Measurements from ENCODE around the gene USP49.

Gene USP49

GRCh38 chr6:41746107-41746506, 149.1 kb downstream of the USP49 start:
- no peak for DNase-seq (ENCODE audit: low read depth in 1 of 2, low spot score in 1 of 2)
- Histone ChIP-seq H3K4me3 (replicated peaks; ENCODE audit: insufficient read depth, low read length) (no peak overlapping the region), H3K27me3 (ENCODE audit: insufficient read depth, poor library complexity, severe bottlenecking) (no peaks in the 10 kb centered on the region), H3K27ac (replicated peaks) (no peak overlapping the region)
- TF ChIP-seq SPI1 (IDR thresholded peaks at IDR 0.05; ENCODE audit: borderline replicate concordance, low read depth), result no peak
- TF ChIP-seq, protein P1, sequence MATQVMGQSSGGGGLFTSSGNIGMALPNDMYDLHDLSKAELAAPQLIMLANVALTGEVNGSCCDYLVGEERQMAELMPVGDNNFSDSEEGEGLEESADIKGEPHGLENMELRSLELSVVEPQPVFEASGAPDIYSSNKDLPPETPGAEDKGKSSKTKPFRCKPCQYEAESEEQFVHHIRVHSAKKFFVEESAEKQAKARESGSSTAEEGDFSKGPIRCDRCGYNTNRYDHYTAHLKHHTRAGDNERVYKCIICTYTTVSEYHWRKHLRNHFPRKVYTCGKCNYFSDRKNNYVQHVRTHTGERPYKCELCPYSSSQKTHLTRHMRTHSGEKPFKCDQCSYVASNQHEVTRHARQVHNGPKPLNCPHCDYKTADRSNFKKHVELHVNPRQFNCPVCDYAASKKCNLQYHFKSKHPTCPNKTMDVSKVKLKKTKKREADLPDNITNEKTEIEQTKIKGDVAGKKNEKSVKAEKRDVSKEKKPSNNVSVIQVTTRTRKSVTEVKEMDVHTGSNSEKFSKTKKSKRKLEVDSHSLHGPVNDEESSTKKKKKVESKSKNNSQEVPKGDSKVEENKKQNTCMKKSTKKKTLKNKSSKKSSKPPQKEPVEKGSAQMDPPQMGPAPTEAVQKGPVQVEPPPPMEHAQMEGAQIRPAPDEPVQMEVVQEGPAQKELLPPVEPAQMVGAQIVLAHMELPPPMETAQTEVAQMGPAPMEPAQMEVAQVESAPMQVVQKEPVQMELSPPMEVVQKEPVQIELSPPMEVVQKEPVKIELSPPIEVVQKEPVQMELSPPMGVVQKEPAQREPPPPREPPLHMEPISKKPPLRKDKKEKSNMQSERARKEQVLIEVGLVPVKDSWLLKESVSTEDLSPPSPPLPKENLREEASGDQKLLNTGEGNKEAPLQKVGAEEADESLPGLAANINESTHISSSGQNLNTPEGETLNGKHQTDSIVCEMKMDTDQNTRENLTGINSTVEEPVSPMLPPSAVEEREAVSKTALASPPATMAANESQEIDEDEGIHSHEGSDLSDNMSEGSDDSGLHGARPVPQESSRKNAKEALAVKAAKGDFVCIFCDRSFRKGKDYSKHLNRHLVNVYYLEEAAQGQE (IDR thresholded peaks at IDR 0.05; ENCODE audit: insufficient replicate concordance, low read depth), result no peak
- no peak for TF ChIP-seq GABPA (IDR thresholded peaks at IDR 0.05; ENCODE audit: low read depth)

DNA sequence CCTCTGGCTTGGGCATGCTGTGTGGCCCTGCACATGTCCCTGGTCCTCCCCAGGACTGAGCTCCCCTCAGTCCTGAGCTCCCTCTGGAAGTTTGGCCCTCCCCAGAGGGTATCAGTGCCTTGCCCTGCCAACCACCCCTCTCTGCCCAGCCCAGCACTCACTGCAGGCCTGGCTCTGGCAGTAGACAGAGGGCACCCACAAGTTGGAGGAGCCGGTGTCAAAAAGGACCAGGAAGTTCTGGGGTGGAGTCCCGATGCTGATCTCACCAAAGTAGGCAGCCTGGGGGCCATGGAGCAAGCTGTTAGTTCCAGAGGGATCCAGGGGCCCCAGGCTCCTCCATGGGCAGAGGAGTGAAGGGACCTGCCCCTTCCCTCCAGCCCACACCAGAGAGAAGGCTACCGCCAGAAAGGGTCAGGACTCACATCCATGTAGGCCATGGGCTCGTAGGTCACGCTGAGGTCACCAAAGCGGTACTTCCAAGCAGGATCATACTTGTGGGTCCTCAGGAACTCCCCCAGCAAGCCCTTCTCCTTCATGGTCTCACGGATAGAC, 150.9 kb downstream of the USP49 start:
- no peak overlapping the region for H3K27ac ChIP-seq (replicated peaks)
- DNase-seq (ENCODE audit: low read depth in 1 of 2, low spot score in 1 of 2), result no peak
- H3K4me3 ChIP-seq (replicated peaks; ENCODE audit: insufficient read depth, low read length), result no peak overlapping the region
- no peak for TF ChIP-seq CTCF (IDR thresholded peaks at IDR 0.05; ENCODE audit: insufficient read depth, low read length)
- TF ChIP-seq GABPA (IDR thresholded peaks at IDR 0.05; ENCODE audit: low read depth), result no peak
- no peak for TF ChIP-seq SPI1 (IDR thresholded peaks at IDR 0.05; ENCODE audit: borderline replicate concordance, low read depth)
- TF ChIP-seq, protein P1 (IDR thresholded peaks at IDR 0.05; ENCODE audit: insufficient replicate concordance, low read depth), result no peak
- TF ChIP-seq POLR2AphosphoS5 (IDR thresholded peaks at IDR 0.05; ENCODE audit: low read depth), result no peak
- no peaks in the 10 kb centered on the region for H3K27me3 ChIP-seq (ENCODE audit: insufficient read depth, poor library complexity, severe bottlenecking)

- Histone ChIP-seq H3K27ac (replicated peaks) (no peak overlapping the region), H3K4me3 (replicated peaks; ENCODE audit: insufficient read depth, low read length) (no peak overlapping the region), H3K27me3 (ENCODE audit: insufficient read depth, poor library complexity, severe bottlenecking) (no peaks in the 10 kb centered on the region)
- no peak for TF ChIP-seq GABPA (IDR thresholded peaks at IDR 0.05; ENCODE audit: low read depth)
- TF ChIP-seq, protein P1 (IDR thresholded peaks at IDR 0.05; ENCODE audit: insufficient replicate concordance, low read depth), result no peak
- TF ChIP-seq CTCF (IDR thresholded peaks at IDR 0.05; ENCODE audit: insufficient read depth, low read length), result no peak
- no peak for TF ChIP-seq POLR2AphosphoS5 (IDR thresholded peaks at IDR 0.05; ENCODE audit: low read depth)
- TF ChIP-seq SPI1 (IDR thresholded peaks at IDR 0.05; ENCODE audit: borderline replicate concordance, low read depth), result no peak
- DNase-seq (ENCODE audit: low read depth in 1 of 2, low spot score in 1 of 2), result no peak
These were observed 151.6 kb downstream of the USP49 start for GRCh38 chr6:41743406-41744235.
